Activated CD4-positive, alpha-beta T cell treated with anti-CD3 and anti-CD28 coated beads, Interleukin-2, amount 10 ng/mL, durations not matched to agents 24 days and 14 days (primary cell): ENCODE measurements around the gene IGHMBP2. TPM values are rescaled to one million over a fixed set of nuclear protein-coding genes. Genes with fewer than 3 reads are reported as not detected.

Experiments used
- DNase-seq: peaks from one replicate; pipeline ENCODE4 v3.0.0; 2022
- H3K27ac Mint-ChIP-seq: one replicate; pipeline ENCODE4 v1.8.0; 2022; ENCODE audit warnings: mild to moderate bottlenecking, mixed read lengths
- H3K27me3 Mint-ChIP-seq: one replicate; pipeline ENCODE4 v1.8.0; 2022; ENCODE audit warnings: mixed read lengths
- H3K36me3 Mint-ChIP-seq: one replicate; pipeline ENCODE4 v1.8.0; 2022; ENCODE audit warnings: low read depth, mild to moderate bottlenecking, mixed read lengths
- H3K4me1 Mint-ChIP-seq: one replicate; pipeline ENCODE4 v1.8.0; 2021; ENCODE audit warnings: mixed read lengths
- H3K4me3 Mint-ChIP-seq: one replicate; pipeline ENCODE4 v1.8.0; 2022; ENCODE audit warnings: mild to moderate bottlenecking, moderate library complexity, mixed read lengths
- H3K9me3 Mint-ChIP-seq: one replicate; pipeline ENCODE4 v1.8.0; 2021; ENCODE audit warnings: mixed read lengths
- intact Hi-C: fragments of 100-400 bp; cut with micrococcal nuclease; formaldehyde crosslinking; loops from one replicate; pipeline ENCODE4 v1.15.1; 2023
- total RNA-seq: library from RNA; stranded (reverse); gene quantifications from 2 replicates; pipeline ENCODE4 v1.2.3, GENCODE V29; 2022

Gene IGHMBP2
- total RNA-seq, 1 donor from 2014 or later, result 39.8 TPM

DNA sequence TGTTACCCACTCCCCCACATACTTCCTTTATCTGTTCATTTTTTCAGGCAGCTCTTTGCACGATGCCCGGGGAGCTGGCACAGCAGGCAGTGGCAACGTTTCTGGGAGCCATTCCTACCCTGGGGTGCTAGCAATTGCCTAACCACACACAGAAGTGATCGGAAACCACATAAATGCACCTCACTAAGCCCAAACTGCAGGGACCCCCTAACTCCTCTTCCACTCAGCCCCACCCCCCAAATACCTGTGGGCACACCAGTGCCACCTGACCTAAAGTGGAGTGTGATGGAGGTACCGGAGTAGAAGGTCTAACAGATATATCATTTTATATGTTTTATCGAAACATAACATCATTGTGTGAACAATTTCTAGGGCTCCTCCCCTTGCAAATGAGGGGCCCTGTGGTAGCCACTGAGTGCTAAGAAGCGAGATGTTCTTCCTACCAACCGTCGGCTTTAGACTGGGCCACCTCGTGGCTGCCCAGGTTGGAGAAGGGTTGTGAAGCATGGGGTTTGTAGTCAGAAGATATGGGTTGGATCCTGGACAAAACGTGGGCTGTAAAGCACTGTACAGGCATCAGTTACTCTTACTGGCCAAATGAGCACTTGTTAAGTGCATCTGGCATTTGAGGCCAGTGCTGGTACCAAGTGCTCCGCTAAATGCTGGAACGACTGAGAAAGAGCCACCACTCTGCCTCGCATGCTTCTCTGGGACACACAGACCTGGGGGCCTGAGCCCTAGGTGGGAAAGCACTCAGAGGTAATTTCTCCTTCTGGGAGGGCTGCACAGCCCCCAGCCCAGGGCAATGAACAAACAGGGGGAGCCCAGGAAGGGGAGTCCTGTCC, 74.3 kb downstream of the IGHMBP2 start:
- Mint-ChIP-seq H3K27me3 (peaks cover 4% of the 10 kb centered on the region), H3K27ac (no peak overlapping the region), H3K4me1 (peaks cover 2% of the 10 kb centered on the region), H3K4me3 (no peak overlapping the region), H3K36me3 (no peaks in the 10 kb centered on the region), H3K9me3 (no peaks in the 10 kb centered on the region)
- intact Hi-C loops, result no loop called here
- no peak for DNase-seq

DNA sequence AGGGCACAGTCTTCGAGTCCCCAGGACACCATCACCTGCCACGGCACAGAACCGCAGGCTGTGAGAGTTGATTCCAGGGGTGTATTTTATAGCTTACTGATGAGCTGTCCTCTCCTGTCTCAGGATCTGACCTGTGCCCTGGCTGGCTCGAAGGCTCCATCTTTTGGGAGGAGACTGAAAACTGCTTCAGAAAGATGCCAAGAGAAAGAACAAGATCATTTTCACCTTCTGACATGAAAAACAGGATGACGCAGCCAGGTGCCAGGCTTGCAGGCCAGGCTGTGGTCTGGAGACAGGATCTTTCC, 74.9 kb downstream of the IGHMBP2 start:
- Mint-ChIP-seq H3K4me3 (no peak overlapping the region), H3K9me3 (no peaks in the 10 kb centered on the region), H3K36me3 (no peaks in the 10 kb centered on the region), H3K4me1 (peaks cover 2% of the 10 kb centered on the region), H3K27ac (no peak overlapping the region), H3K27me3 (peaks cover 4% of the 10 kb centered on the region)
- intact Hi-C loops, result no loop called here
- no peak for DNase-seq

GRCh38 chr11:68978931-68979594, 75.4 kb downstream of the IGHMBP2 start:
- no peak for DNase-seq
- Mint-ChIP-seq H3K9me3 (no peaks in the 10 kb centered on the region), H3K4me3 (no peak overlapping the region), H3K27ac (no peak overlapping the region), H3K27me3 (peaks cover 4% of the 10 kb centered on the region), H3K36me3 (no peaks in the 10 kb centered on the region), H3K4me1 (peaks cover 2% of the 10 kb centered on the region)
- intact Hi-C loops, result no loop called here

GRCh38 chr11:68979931-68980775, 76.5 kb downstream of the IGHMBP2 start:
- H3K4me3 Mint-ChIP-seq, result no peak overlapping the region
- H3K27ac Mint-ChIP-seq, result no peak overlapping the region

DNA sequence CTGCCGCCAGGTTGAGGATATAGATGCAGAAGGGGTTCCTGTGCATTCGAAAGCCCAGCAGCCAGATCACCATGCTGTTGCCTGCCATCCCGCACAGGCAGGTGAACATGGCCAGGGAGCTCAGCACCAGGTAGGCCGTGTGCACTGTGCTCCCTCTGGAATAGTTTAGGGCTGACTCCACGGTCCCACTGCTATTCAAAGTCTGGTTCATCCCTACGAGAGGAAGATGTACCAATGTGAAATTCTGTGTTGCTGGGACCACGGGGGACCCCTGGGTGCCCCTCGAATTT, 77.0 kb downstream of the IGHMBP2 start, which contains the start of gene MRGPRD:
MRGPRD (minus strand) TSS at position 211 of the 290 bp plus-strand sequence; CDS start at position 211, 0 bp downstream.
- DNase-seq, result no peak
- Mint-ChIP-seq H3K27ac (no peak within 1 kb of the TSS), H3K36me3 (no peaks in the 10 kb centered on the region)

More at GRCh38 chr11:68979931-68980775, 76.5 kb downstream of the IGHMBP2 start:
- Mint-ChIP-seq H3K27me3 (peaks cover 7% of the 10 kb centered on the region), H3K36me3 (no peaks in the 10 kb centered on the region), H3K4me1 (no peaks in the 10 kb centered on the region), H3K9me3 (no peaks in the 10 kb centered on the region)
- no peak for DNase-seq
- intact Hi-C loops, result no loop called here

DNA sequence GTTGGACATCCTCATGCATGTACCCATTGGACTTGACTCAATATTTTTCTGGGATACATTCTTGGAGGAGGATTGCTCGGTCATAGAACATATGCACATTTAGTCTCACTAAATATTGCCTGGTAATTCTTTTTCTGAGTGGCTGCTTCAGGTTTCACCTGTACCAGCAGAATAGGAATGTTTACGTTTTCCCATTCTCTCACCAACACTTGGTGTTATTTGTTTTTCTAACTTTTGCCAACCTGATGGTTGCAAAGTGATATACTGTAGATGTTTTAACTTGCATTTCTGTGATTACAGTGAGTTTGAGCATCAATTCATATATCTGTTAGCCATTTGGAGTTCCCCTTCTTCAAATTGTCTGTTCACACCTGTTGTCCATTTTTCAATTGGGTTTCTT, 78.4 kb downstream of the IGHMBP2 start:
- no peaks in the 10 kb centered on the region for H3K4me1 Mint-ChIP-seq

More for the DNA sequence above, 77.0 kb downstream of the IGHMBP2 start, which contains the start of gene MRGPRD:
- Mint-ChIP-seq H3K4me3 (no peak within 1 kb of the TSS), H3K4me1 (no peaks in the 10 kb centered on the region), H3K9me3 (no peaks in the 10 kb centered on the region), H3K27me3 (peaks cover 8% of the 10 kb centered on the region)
- intact Hi-C loops, result no loop called here

DNA sequence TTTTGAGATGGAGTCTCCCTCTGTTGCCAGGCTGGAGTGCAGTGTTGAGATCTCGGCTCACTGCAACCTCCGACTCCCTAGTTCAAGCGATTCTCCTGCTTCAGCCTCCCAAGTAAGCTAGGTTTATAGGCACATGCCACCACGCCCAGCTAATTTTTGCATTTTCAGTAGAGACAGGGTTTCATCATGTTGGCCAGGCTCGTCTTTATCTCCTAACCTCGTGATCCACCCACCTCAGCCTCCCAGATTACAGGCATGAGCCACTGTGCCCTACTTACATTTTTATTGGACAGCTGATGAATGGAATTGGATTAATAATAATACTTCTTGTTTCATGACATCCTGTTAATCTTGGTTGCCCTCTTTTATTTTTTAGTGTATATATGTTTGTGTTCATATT, 80.1 kb downstream of the IGHMBP2 start:
- Mint-ChIP-seq H3K9me3 (no peaks in the 10 kb centered on the region), H3K4me3 (no peak overlapping the region), H3K27ac (no peak overlapping the region), H3K27me3 (peaks cover 29% of the 10 kb centered on the region), H3K36me3 (no peaks in the 10 kb centered on the region), H3K4me1 (no peaks in the 10 kb centered on the region)
- no peak for DNase-seq
- intact Hi-C loops, result no loop called here

More for the DNA sequence above, 78.4 kb downstream of the IGHMBP2 start:
- Mint-ChIP-seq H3K36me3 (no peaks in the 10 kb centered on the region), H3K4me3 (no peak overlapping the region), H3K9me3 (no peaks in the 10 kb centered on the region), H3K27ac (no peak overlapping the region), H3K27me3 (peaks cover 16% of the 10 kb centered on the region)
- intact Hi-C loops, result no loop called here
- no peak for DNase-seq

DNA sequence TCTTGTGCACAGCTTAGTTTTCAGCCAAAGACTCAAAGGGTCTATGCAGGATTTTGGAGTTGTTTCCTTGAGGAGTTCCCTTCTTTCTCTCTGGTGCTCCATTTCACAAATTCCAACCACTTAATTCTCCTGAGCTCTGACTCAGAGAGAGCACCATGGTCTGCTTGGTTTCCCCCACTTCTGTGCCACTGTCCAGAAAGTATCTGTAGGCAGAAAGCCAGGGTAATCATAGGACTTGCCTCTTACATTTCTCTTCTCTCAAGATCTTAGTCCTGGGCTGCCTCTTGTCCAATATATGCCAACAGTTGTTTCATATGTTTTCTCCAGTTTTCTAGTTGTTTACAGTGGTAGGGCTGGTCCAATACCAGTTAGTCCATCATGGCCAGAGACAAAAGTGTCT, 83.5 kb downstream of the IGHMBP2 start:
- Mint-ChIP-seq H3K4me3 (no peak overlapping the region), H3K27me3 (peaks cover 35% of the 10 kb centered on the region), H3K36me3 (no peaks in the 10 kb centered on the region), H3K9me3 (no peaks in the 10 kb centered on the region), H3K27ac (no peak overlapping the region), H3K4me1 (no peaks in the 10 kb centered on the region)
- DNase-seq, result no peak
- intact Hi-C loops, result no loop called here

GRCh38 chr11:68988491-68988890, 84.8 kb downstream of the IGHMBP2 start:
- no peaks in the 10 kb centered on the region for H3K9me3 Mint-ChIP-seq
- no peak overlapping the region for H3K27ac Mint-ChIP-seq
- H3K4me1 Mint-ChIP-seq, result no peaks in the 10 kb centered on the region
- no peaks in the 10 kb centered on the region for H3K36me3 Mint-ChIP-seq
- intact Hi-C loops, result no loop called here
- peaks cover 30% of the 10 kb centered on the region for H3K27me3 Mint-ChIP-seq
- no peak for DNase-seq
- no peak overlapping the region for H3K4me3 Mint-ChIP-seq

Other genes with a start within 250 kb of the IGHMBP2 start
- gene GAL, start 219.3 kb upstream of the IGHMBP2 start, total RNA-seq, result 0.92 and 1.8 TPM in 2 replicates
- 1.4 and 1.6 TPM in 2 replicates for gene TESMIN, start 152.4 kb upstream of the IGHMBP2 start, total RNA-seq
- gene CPT1A, start 62.0 kb upstream of the IGHMBP2 start, total RNA-seq, result 25.2 and 25.9 TPM in 2 replicates
- gene MRPL21, start 59 bp upstream of the IGHMBP2 start, total RNA-seq, result 120 and 128 TPM in 2 replicates
- gene MRGPRD, start 77.1 kb downstream of the IGHMBP2 start, total RNA-seq, result not detected in 2 replicates
- gene MRGPRF, start 109.4 kb downstream of the IGHMBP2 start, total RNA-seq, result not detected in 2 replicates
- 15.7 and 16.8 TPM in 2 replicates for gene TPCN2, start 145.0 kb downstream of the IGHMBP2 start, total RNA-seq